HCT116 (cell line): ENCODE measurements around the gene FASTKD2. TPM values are rescaled to one million over a fixed set of nuclear protein-coding genes. Genes with fewer than 3 reads are reported as not detected.

Experiments
- ATAC-seq: fragments of 200-7000 bp; cut with Tn5 transposase; 2 replicates; pipeline ENCODE4 v1.9.1; 2020; ENCODE audit warnings: mild to moderate bottlenecking, moderate library complexity
- BruUV-seq: library from RNA; stranded (reverse); fragments of 400-500 nt; replicated peaks from 2 replicates; lab custom pipeline; 2021; lab: Mats Ljungman, UMichigan
- CTCF ChIA-PET: fragments of 300-600 bp; sonication (Branson Sonifier 250); formaldehyde crosslinking; loops from one replicate; lab custom pipeline; 2021; ENCODE audit warnings: antibody characterized with exemption; lab: Charles Lee
- POLR2A ChIA-PET: fragments of 300-600, 350-600 bp; sonication (Branson Sonifier 250); formaldehyde crosslinking; loops from one replicate; lab custom pipeline; 2021; ENCODE audit warnings: antibody characterized with exemption; lab: Charles Lee
- RAD21 ChIA-PET, 2 experiments: fragments of 300-600 bp; sonication (Branson Sonifier 250); formaldehyde crosslinking; loops; one replicate each; lab custom pipeline; 2023; ENCODE audit warnings: low total read pairs in 2 of 2; ENCODE audit not compliant: uncharacterized antibody in 2 of 2, unreplicated experiment in 2 of 2, low non-redundant PET in 1 of 2; lab: Charles Lee
- DNase-seq: peaks from one replicate; pipeline ENCODE4 v3.0.0-alpha.2; 2010; ENCODE audit warnings: low read depth, low spot score
- H2AFZ ChIP-seq: fragments of 200-600 bp; shearing (Covaris generic), sonication (generic); 2 replicates; pipeline ENCODE4 v1.6.1; 2017; ENCODE audit warnings: low read depth, mixed run types, mixed read lengths, antibody characterized with exemption, low read length; ENCODE audit not compliant: poor library complexity, severe bottlenecking
- H3K27ac ChIP-seq: 2 replicates; pipeline ENCODE4 v1.5.1; 2012; ENCODE audit warnings: low read depth, low read length
- H3K27me3 ChIP-seq: fragments of 200-600 bp; sonication (generic); 2 replicates; pipeline ENCODE4 v1.6.1; 2016; ENCODE audit warnings: mixed run types, low read length, mixed read lengths; ENCODE audit not compliant: insufficient read depth
- H3K36me3 ChIP-seq, 2 experiments: fragments of 200-500 bp in 1 of 2; fragments of 200-600 bp in 1 of 2; sonication (Bioruptor generic) in 1 of 2; sonication (generic) in 1 of 2; 2 replicates each; pipeline versions ENCODE4 v1.5.1 to v1.6.1; 2014 to 2016; ENCODE audit warnings: low read length in 2 of 2, inconsistent platforms in 1 of 2, mixed read lengths in 1 of 2, mixed run types in 1 of 2; ENCODE audit not compliant: insufficient read depth in 2 of 2, control insufficient read depth in 1 of 2
- H3K4me1 ChIP-seq, 2 experiments: fragments of 200-600 bp in 1 of 2; sonication (generic) in 1 of 2; 2 replicates each; pipeline versions ENCODE4 v1.5.1 to v1.6.1; 2012 to 2017; ENCODE audit warnings: low read length in 2 of 2, inconsistent platforms in 1 of 2, mild to moderate bottlenecking in 1 of 2, mixed read lengths in 1 of 2, mixed run types in 1 of 2, moderate library complexity in 1 of 2; ENCODE audit not compliant: insufficient read depth in 2 of 2, control insufficient read depth in 1 of 2
- H3K4me2 ChIP-seq: fragments of 200-600 bp; sonication (generic); 2 replicates; pipeline ENCODE4 v1.6.1; 2017; ENCODE audit warnings: mixed run types, low read length, mixed read lengths
- H3K4me3 ChIP-seq, 2 experiments: fragments of 200-600 bp in 1 of 2; sonication (generic) in 1 of 2; replicated peaks in 1 of 2; 2 replicates each; pipeline ENCODE4 v1.5.1; 2011 to 2016; ENCODE audit warnings: low read length in 2 of 2, control low read depth in 1 of 2, low read depth in 1 of 2, mild to moderate bottlenecking in 1 of 2, mixed read lengths in 1 of 2, mixed run types in 1 of 2
- H3K79me2 ChIP-seq: fragments of 200-600 bp; sonication (generic); 2 replicates; pipeline ENCODE4 v1.6.1; 2017; ENCODE audit warnings: mild to moderate bottlenecking, mixed run types, low read length, moderate library complexity, mixed read lengths; ENCODE audit not compliant: insufficient read depth
- H3K9ac ChIP-seq: fragments of 200-600 bp; sonication (generic); 2 replicates; pipeline ENCODE4 v1.6.1; 2016; ENCODE audit warnings: low read length, mixed read lengths
- H3K9me2 ChIP-seq: fragments of 200-600 bp; sonication (generic), shearing (Covaris generic); 2 replicates; pipeline ENCODE4 v1.6.1; 2017; ENCODE audit warnings: mixed run types, mild to moderate bottlenecking, moderate library complexity; ENCODE audit not compliant: insufficient read depth
- H3K9me3 ChIP-seq, 2 experiments: fragments of 200-500 bp in 1 of 2; fragments of 200-600 bp in 1 of 2; sonication (Bioruptor generic) in 1 of 2; sonication (generic) in 1 of 2; 2 replicates each; pipeline ENCODE4 v1.6.1; 2014 to 2017; ENCODE audit warnings: low read length in 2 of 2, mixed read lengths in 2 of 2, inconsistent platforms in 1 of 2, low read depth in 1 of 2, mild to moderate bottlenecking in 1 of 2, mixed run types in 1 of 2, moderate library complexity in 1 of 2; ENCODE audit not compliant: control insufficient read depth in 1 of 2, insufficient read depth in 1 of 2
- H4K20me1 ChIP-seq: fragments of 200-600 bp; sonication (generic), shearing (Covaris generic); 2 replicates; pipeline ENCODE4 v1.6.1; 2017; ENCODE audit warnings: mixed run types, mild to moderate bottlenecking, moderate library complexity; ENCODE audit not compliant: insufficient read depth
- CEBPB ChIP-seq: IDR thresholded peaks from 2 replicates; pipeline ENCODE4 v1.6.1; 2012; ENCODE audit warnings: low read depth
- EGR1 ChIP-seq: IDR thresholded peaks from 2 replicates; pipeline ENCODE4 v1.6.1; 2012; ENCODE audit warnings: low read depth
- EZH2 ChIP-seq: fragments of 200-600 bp; sonication (generic); IDR thresholded peaks from 2 replicates; pipeline ENCODE4 v1.6.1; 2017; ENCODE audit warnings: antibody characterized with exemption, mixed run types
- EZH2phosphoT487 ChIP-seq: fragments of 200-600 bp; IDR thresholded peaks from 2 replicates; pipeline ENCODE4 v1.6.1; 2018; ENCODE audit warnings: antibody characterized with exemption, borderline replicate concordance
- FOSL1 ChIP-seq: IDR thresholded peaks from 2 replicates; pipeline ENCODE4 v1.6.1; 2012; ENCODE audit warnings: low read depth
- JUND ChIP-seq: IDR thresholded peaks from 2 replicates; pipeline ENCODE4 v1.6.1; 2012
- MAX ChIP-seq: IDR thresholded peaks from 2 replicates; pipeline ENCODE4 v1.6.1; 2012
- POLR2A ChIP-seq: IDR thresholded peaks from 2 replicates; pipeline ENCODE4 v1.7.0; 2011; ENCODE audit warnings: borderline replicate concordance; ENCODE audit not compliant: insufficient read depth, insufficient read length; ENCODE audit errors: extremely low read depth
- POLR2AphosphoS5 ChIP-seq: IDR thresholded peaks from 2 replicates; pipeline ENCODE4 v1.6.1; 2011; ENCODE audit warnings: mild to moderate bottlenecking, low read depth, low read length, moderate library complexity
- RAD21 ChIP-seq: IDR thresholded peaks from 2 replicates; pipeline ENCODE4 v1.6.1; 2012; ENCODE audit warnings: low read depth, mild to moderate bottlenecking
- YY1 ChIP-seq: IDR thresholded peaks from 2 replicates; pipeline ENCODE4 v1.6.1; 2011; ENCODE audit warnings: low read length, low read depth, moderate library complexity, mild to moderate bottlenecking; ENCODE audit not compliant: insufficient replicate concordance; ENCODE audit errors: extremely low read depth
- ZBTB33 ChIP-seq: IDR thresholded peaks from 2 replicates; pipeline ENCODE4 v1.6.1; 2011; ENCODE audit warnings: mild to moderate bottlenecking, low read length, moderate library complexity; ENCODE audit not compliant: insufficient replicate concordance; ENCODE audit errors: extremely low read depth
- ZFX ChIP-seq: fragments of 450-650 bp; IDR thresholded peaks from 2 replicates; pipeline ENCODE4 v1.6.1; 2017
- intact Hi-C: fragments of 100-400 bp; cut with micrococcal nuclease; formaldehyde crosslinking; loops from 2 replicates; pipeline ENCODE4 v1.10.0; 2022
- total RNA-seq: library from RNA; stranded (reverse); gene quantifications from one replicate; pipeline ENCODE4 v1.2.1, GENCODE V29; 2021; ENCODE audit not compliant: unreplicated experiment

The FASTKD2 gene
- total RNA-seq, 1 experiment from 2014 or later: 24.4 TPM

GRCh38 chr2:206718296-206718695 lies 47.1 kb upstream of the FASTKD2 start, which contains the start of gene DYTN:
TSS of gene DYTN (minus strand) at chr2:206718396. CDS start at chr2:206718279, 117 bp downstream.
- Histone ChIP-seq H3K27me3 (no peaks in the 10 kb centered on the region), H3K4me3 (no peak within 1 kb of the TSS), H3K4me1 (no peaks in the 10 kb centered on the region), H4K20me1 (no peaks in the 10 kb centered on the region), H3K9me3 (no peaks in the 10 kb centered on the region), H3K79me2 (no peaks in the 10 kb centered on the region), H3K4me2 (no peak within 1 kb of the TSS), H3K27ac (no peak within 1 kb of the TSS), H3K9me2 (0 out of 2 replicates have a peak, but pooled peaks cover 3% of the 10 kb centered on the region), H3K36me3 (no peaks in the 10 kb centered on the region), H3K9ac (no peak within 1 kb of the TSS), H2AFZ (no peak within 1 kb of the TSS)
- TF ChIP-seq ZFX (no peak), RAD21 (no peak)
- intact Hi-C loops: no loop called here
- CTCF ChIA-PET: no interaction called here
- POLR2A ChIA-PET: no interaction called here
- BruUV-seq: no TSS peak
- ATAC-seq (no peak), DNase-seq (no peak)
- RAD21 ChIA-PET: no interaction called here

- H3K36me3 ChIP-seq: no peaks in the 10 kb centered on the region
- ChIA-PET CTCF (no interaction called here), POLR2A (no interaction called here), RAD21 (no interaction called here)
- ATAC-seq (no peak), DNase-seq (no peak)
- H3K9ac ChIP-seq: no peak overlapping the region
- no peaks in the 10 kb centered on the region for H3K4me1 ChIP-seq
- H3K4me3 ChIP-seq: no peak overlapping the region
- no peaks in the 10 kb centered on the region for H3K9me3 ChIP-seq
- no TSS peak for BruUV-seq
- 0 out of 2 replicates have a peak, but pooled peaks cover 3% of the 10 kb centered on the region for H3K9me2 ChIP-seq
- no peak overlapping the region for H3K27ac ChIP-seq
- no peak overlapping the region for H2AFZ ChIP-seq
- intact Hi-C loops: no loop called here
- H3K79me2 ChIP-seq: no peaks in the 10 kb centered on the region
- TF ChIP-seq YY1: no peak
- no peak for TF ChIP-seq ZFX
- no peak for TF ChIP-seq POLR2A
- TF ChIP-seq EGR1: no peak
- no peak for TF ChIP-seq EZH2
- no peak for TF ChIP-seq CEBPB
- TF ChIP-seq MAX: no peak
- TF ChIP-seq POLR2AphosphoS5: no peak
- TF ChIP-seq FOSL1: no peak
- TF ChIP-seq ZBTB33: no peak
- no peak for TF ChIP-seq EZH2phosphoT487
- no peak for TF ChIP-seq JUND
- H3K27me3 ChIP-seq: no peaks in the 10 kb centered on the region
- no peak overlapping the region for H3K4me2 ChIP-seq
- H4K20me1 ChIP-seq: no peaks in the 10 kb centered on the region
Measured at GRCh38 chr2:206721256-206721920, 44.0 kb upstream of the FASTKD2 start.
